A549 treated with Hydrocortisone at 1 μM for 4 hours (cell line): ENCODE measurements around the gene PEG3. TPM values are rescaled to one million over a fixed set of nuclear protein-coding genes. Genes with fewer than 3 reads are reported as not detected.

Experiments used
- total RNA-seq: library from RNA; stranded (reverse); fragments of 200-300 nt; extraction: Qiagen RNA extraction; gene quantifications from 5 replicates; pipeline ENCODE4 v1.2.3, GENCODE V29; 2022

PEG3 gene
- not detected in 5 replicates for total RNA-seq

DNA sequence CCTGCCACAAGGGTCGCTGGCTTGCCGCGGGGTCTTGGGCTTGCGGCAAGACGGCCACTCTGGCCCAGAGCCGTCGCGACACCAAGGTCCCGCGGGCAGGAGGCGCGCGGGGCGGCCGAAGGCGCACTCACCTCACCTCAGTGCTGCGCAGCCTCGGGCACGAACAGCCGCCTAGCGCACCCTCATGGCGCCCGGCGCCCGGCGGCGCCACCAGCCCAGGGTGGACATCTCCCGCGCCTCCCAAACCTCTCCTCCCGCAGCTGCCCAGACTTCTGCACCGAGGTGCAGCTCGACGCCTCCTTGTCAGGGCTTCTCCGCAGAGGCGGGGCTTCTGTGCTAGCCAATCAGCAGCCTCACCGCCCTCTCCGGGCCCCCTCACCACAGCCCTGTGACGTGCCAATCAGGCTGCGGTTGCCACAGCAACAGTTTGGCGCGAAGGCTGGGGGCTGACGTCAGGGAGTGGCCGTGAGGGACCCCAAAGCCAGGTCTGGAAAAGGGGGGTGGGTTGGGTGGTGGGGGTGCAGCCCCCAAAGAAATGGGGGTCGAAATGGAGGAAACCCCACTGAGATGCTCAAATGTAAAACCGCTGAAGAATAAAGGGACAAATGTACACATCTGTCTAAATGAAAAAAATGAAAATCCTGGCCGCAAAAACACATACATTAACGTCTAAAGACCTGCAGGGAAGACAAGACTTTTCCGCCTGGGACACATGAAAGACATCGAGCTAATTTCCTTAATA lies at the start of gene PEG3, which contains the start of gene ZIM2:
TSS of gene PEG3 (minus strand) at position 276 of the 742 bp plus-strand sequence. CDS start 16,071 bp downstream, outside the sequence.
TSS of gene ZIM2 (minus strand) at position 276 of the 742 bp plus-strand sequence. CDS start 16,449 bp downstream, outside the sequence.

Other genes with a start within 250 kb of the PEG3 start
- 8.8 to 11.8 TPM (median 10.9 TPM) in 5 replicates for gene ZNF71, start 245.4 kb downstream of the PEG3 start, total RNA-seq
- 0.10 TPM in 1 of 5 replicates, not detected in the others for gene SMIM17, start 197.6 kb downstream of the PEG3 start, total RNA-seq
- not detected in 5 replicates for gene ZNF835, start 169.0 kb downstream of the PEG3 start, total RNA-seq
- gene ZIM2, start within 50 bp of the PEG3 start, total RNA-seq, result not detected in 5 replicates